AG04449 (cell line): ENCODE data around the gene SULT1B1.

Experiments
- CTCF ChIA-PET: fragments of 350-600 bp; formaldehyde crosslinking; extraction: SDS; loops from one replicate; lab custom pipeline; 2021; ENCODE audit warnings: antibody characterized with exemption; lab: Yijun Ruan, JAX
- POLR2A ChIA-PET: fragments of 400-600, 350-600 bp; formaldehyde crosslinking; extraction: SDS; loops from one replicate; lab custom pipeline; 2020; ENCODE audit warnings: antibody characterized with exemption, inconsistent platforms; lab: Yijun Ruan, JAX
- DNase-seq: peaks from one replicate; pipeline ENCODE4 v3.0.0-alpha.2; 2010; ENCODE audit warnings: low read depth, low spot score
- H3K4me3 ChIP-seq: 2 replicates; pipeline ENCODE4 v1.5.1; 2011; ENCODE audit warnings: low read depth, mild to moderate bottlenecking, control low read depth, low read length
- CTCF ChIP-seq: IDR thresholded peaks from one replicate; pipeline ENCODE4 v1.5.1; 2011; ENCODE audit warnings: mild to moderate bottlenecking, moderate library complexity, low read length, control low read depth, inconsistent platforms; ENCODE audit not compliant: insufficient read depth; ENCODE audit errors: missing control alignments

Gene SULT1B1

DNA sequence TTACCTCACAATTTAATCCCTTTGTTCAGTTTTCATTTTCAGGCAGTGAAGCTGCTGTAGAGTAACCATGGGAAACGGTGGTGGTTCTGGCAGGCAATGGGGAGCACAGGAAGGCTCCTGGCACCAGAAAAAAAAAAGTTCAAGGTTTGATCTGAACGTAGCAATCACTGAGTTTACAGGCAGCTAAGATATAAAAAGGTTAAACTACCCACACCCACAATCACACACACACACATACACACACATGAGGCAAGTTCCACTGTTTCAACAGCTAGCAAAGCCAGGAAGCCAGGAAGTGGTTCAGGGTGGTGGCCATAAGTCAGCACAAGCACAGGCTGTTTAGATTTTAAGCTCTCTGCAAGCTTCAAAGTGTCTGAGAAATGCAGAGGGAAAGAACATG is at the start of gene SULT1B1:
TSS of gene SULT1B1 (minus strand) at position 166 of the 400 bp plus-strand sequence. CDS start 5,403 bp downstream, outside the sequence.
- TF ChIP-seq CTCF, result no peak
- CTCF ChIA-PET, result no interaction called here
- DNase-seq, result no peak
- POLR2A ChIA-PET, result no interaction called here
- no peak within 1 kb of the TSS for H3K4me3 ChIP-seq

- peak; percentile 3 for DNase-seq
- H3K4me3 ChIP-seq, result no peak overlapping the region
- TF ChIP-seq CTCF, result no peak
- ChIA-PET POLR2A (no interaction called here), CTCF (interaction anchor here (0.8 to 1.3 kb wide), 2 partner anchors 10 to 14 kb away, joined by 3 read pairs; no protein-coding TSS in a partner anchor)
These were observed 40.2 kb upstream of the SULT1B1 start for GRCh38 chr4:69800599-69800998.

DNA sequence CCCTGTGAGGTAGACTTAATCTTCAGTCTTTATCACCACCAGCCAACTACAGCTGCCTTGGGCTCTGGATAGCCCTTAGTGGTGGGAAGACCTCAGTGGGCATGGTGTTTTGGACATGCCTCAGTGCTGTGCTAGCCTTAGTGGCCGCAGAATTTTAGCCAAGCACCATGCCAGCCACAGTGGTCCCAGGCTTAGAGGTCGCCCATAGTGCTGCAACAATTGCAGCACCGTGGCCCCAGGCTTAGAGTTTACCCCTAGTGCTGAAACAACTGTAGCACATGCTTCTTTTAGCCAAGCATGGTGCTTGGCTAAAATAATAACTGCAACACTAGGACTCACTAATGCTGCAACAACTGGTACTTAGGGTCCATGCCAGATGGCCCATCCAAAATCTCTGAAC is 38.9 kb upstream of the SULT1B1 start:
- ChIA-PET CTCF (no interaction called here), POLR2A (no interaction called here)
- TF ChIP-seq CTCF, result no peak
- DNase-seq, result no peak
- H3K4me3 ChIP-seq, result no peak overlapping the region

DNA sequence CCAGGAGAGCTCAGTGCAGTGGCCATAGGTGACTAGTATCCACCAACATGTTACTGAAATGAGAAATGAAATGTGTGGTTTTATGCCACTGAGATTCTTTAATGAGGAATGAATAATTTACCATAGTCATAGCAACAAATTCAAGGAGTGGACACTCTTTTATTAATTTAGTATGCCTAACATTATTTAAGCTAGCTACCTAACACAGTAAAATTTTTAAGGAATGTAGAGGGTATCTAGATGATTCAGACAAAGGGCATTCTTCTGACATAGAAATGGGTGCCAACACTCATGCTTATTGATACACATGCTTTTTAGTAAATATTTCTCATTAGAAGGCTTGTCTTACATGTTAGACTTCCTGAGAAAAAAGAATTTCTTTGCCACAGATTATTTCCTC is 33.3 kb upstream of the SULT1B1 start:
- H3K4me3 ChIP-seq, result no peak overlapping the region
- ChIA-PET POLR2A (no interaction called here), CTCF (no interaction called here)
- TF ChIP-seq CTCF, result no peak
- DNase-seq, result no peak

GRCh38 chr4:69787879-69788278 is 27.5 kb upstream of the SULT1B1 start:
- no peak for DNase-seq
- POLR2A ChIA-PET, result no interaction called here
- H3K4me3 ChIP-seq, result no peak overlapping the region
- no peak for TF ChIP-seq CTCF
- CTCF ChIA-PET, result no interaction called here

GRCh38 chr4:69786547-69786946 is 26.1 kb upstream of the SULT1B1 start:
- no peak for DNase-seq
- ChIA-PET POLR2A (no interaction called here), CTCF (interaction anchor here (0.6 kb wide), 1 partner anchor 15 kb away, joined by 3 read pairs; no protein-coding TSS in a partner anchor)
- no peak for TF ChIP-seq CTCF
- no peak overlapping the region for H3K4me3 ChIP-seq
